ENCODE measurements around the gene NKX2-4. TPM values are rescaled to one million over a fixed set of nuclear protein-coding genes. Genes with fewer than 3 reads are reported as not detected.
"Not testable (repeated sequence)": the region's sequence is repeated elsewhere in the genome, so short reads cannot be mapped to it uniquely, and the experiment has no call there.

Gene NKX2-4
- total and polyA plus RNA-seq, 12 donors = 0.14 TPM; not detected in 11

- DNase-seq = no peak
- no peaks in the 10 kb centered on the region for H3K36me3 ChIP-seq (replicated peaks in 1 of 2)
- H3K27ac ChIP-seq = no peak overlapping the region
- no peaks in the 10 kb centered on the region for H3K4me1 ChIP-seq (replicated peaks in 1 of 2)
- no peaks in the 10 kb centered on the region for H3K9me3 ChIP-seq (replicated peaks in 1 of 3)
- whole genome bisulfite sequencing, 4 donors = 44 to 71% (median 64%) methylated on average over 3 of the region's 3 CpGs
- H3K4me3 ChIP-seq = no peak overlapping the region
- H3K27me3 ChIP-seq = peaks cover 7% of the 10 kb centered on the region
- intact Hi-C loops (cut with DNase I) = no loop called here
- TF ChIP-seq CTCF (IDR thresholded peaks at IDR 0.05) = no peak
Observed at GRCh38 chr20:21430020-21430419, 32.7 kb upstream of the NKX2-4 start.

GRCh38 chr20:21424846-21425245 lies 27.5 kb upstream of the NKX2-4 start:
- Histone ChIP-seq H3K9me3 (replicated peaks in 1 of 3) (no peaks in the 10 kb centered on the region), H3K27me3 (no peaks in the 10 kb centered on the region), H3K36me3 (replicated peaks in 1 of 2) (no peaks in the 10 kb centered on the region), H3K27ac (no peak overlapping the region), H3K4me3 (no peak overlapping the region), H3K4me1 (replicated peaks in 1 of 2) (no peaks in the 10 kb centered on the region)
- TF ChIP-seq CTCF (IDR thresholded peaks at IDR 0.05) = no peak
- TF ChIP-seq POLR2A (IDR thresholded peaks at IDR 0.05) = no peak
- intact Hi-C loops (cut with DNase I) = no loop called here
- DNase-seq = no peak
- 67 to 75% (median 71%) methylated on average over 4 of the region's 4 CpGs for WGBS, 4 donors

- WGBS, 4 donors = 72 to 96% (median 85%) methylated on average over 1 of the region's 1 CpG
Observed at GRCh38 chr20:21423712-21424111, 26.4 kb upstream of the NKX2-4 start.

GRCh38 chr20:21421601-21422236 lies 24.4 kb upstream of the NKX2-4 start:
- DNase-seq = no peak
- H3K36me3 ChIP-seq (replicated peaks in 1 of 2) = no peaks in the 10 kb centered on the region
- intact Hi-C loops (cut with DNase I) = no loop called here
- no peaks in the 10 kb centered on the region for H3K27me3 ChIP-seq
- 84 to 92% (median 88%) methylated on average over 4 of the region's 4 CpGs for WGBS, 4 donors
- H3K9me3 ChIP-seq (replicated peaks in 1 of 3) = no peaks in the 10 kb centered on the region
- H3K4me3 ChIP-seq = no peak overlapping the region
- no peak for TF ChIP-seq CTCF (IDR thresholded peaks at IDR 0.05)
- no peak for TF ChIP-seq POLR2A (IDR thresholded peaks at IDR 0.05)
- no peaks in the 10 kb centered on the region for H3K4me1 ChIP-seq (replicated peaks in 1 of 2)
- no peak overlapping the region for H3K27ac ChIP-seq

More at GRCh38 chr20:21423712-21424111, 26.4 kb upstream of the NKX2-4 start:
- H3K4me1 ChIP-seq (replicated peaks in 1 of 2); H3K4me3 ChIP-seq; H3K9me3 ChIP-seq (replicated peaks in 1 of 3); H3K36me3 ChIP-seq (replicated peaks in 1 of 2); H3K27ac ChIP-seq; intact Hi-C loops (cut with DNase I); H3K27me3 ChIP-seq; DNase-seq: not testable (repeated sequence)

- H3K27ac ChIP-seq; DNase-seq; intact Hi-C loops (cut with DNase I); H3K9me3 ChIP-seq (replicated peaks in 1 of 3); H3K4me1 ChIP-seq (replicated peaks in 1 of 2); H3K4me3 ChIP-seq; H3K36me3 ChIP-seq (replicated peaks in 1 of 2); H3K27me3 ChIP-seq: not testable (repeated sequence)
- WGBS, 4 donors = 49 to 55% (median 53%) methylated on average over 2 of the region's 2 CpGs
Observed at GRCh38 chr20:21419147-21419546, 21.8 kb upstream of the NKX2-4 start.

- DNase-seq; H3K4me3 ChIP-seq; H3K27ac ChIP-seq; H3K36me3 ChIP-seq (replicated peaks in 1 of 2); H3K4me1 ChIP-seq (replicated peaks in 1 of 2); H3K9me3 ChIP-seq (replicated peaks in 1 of 3); intact Hi-C loops (cut with DNase I): not testable (repeated sequence)
- 47 to 62% (median 49%) methylated on average over 2 to 3 of the region's 3 CpGs for WGBS, 4 donors
- peaks cover 15% of the 10 kb centered on the region for H3K27me3 ChIP-seq
Observed at GRCh38 chr20:21413996-21414395, 16.7 kb upstream of the NKX2-4 start.
